Measurements from ENCODE around the gene OSBPL7. TPM values are rescaled to one million over a fixed set of nuclear protein-coding genes. Genes with fewer than 3 reads are reported as not detected.
A peak's percentile ranks its signal among the peaks of the same experiment; 100 is the strongest.

The OSBPL7 gene, protein sequence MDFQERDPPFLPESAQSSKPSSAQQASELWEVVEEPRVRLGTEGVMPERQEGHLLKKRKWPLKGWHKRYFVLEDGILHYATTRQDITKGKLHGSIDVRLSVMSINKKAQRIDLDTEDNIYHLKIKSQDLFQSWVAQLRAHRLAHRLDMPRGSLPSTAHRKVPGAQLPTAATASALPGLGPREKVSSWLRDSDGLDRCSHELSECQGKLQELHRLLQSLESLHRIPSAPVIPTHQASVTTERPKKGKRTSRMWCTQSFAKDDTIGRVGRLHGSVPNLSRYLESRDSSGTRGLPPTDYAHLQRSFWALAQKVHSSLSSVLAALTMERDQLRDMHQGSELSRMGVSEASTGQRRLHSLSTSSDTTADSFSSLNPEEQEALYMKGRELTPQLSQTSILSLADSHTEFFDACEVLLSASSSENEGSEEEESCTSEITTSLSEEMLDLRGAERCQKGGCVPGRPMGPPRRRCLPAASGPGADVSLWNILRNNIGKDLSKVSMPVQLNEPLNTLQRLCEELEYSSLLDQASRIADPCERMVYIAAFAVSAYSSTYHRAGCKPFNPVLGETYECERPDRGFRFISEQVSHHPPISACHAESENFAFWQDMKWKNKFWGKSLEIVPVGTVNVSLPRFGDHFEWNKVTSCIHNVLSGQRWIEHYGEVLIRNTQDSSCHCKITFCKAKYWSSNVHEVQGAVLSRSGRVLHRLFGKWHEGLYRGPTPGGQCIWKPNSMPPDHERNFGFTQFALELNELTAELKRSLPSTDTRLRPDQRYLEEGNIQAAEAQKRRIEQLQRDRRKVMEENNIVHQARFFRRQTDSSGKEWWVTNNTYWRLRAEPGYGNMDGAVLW
- total RNA-seq (10 to 100 TPM; 46.5 to 50.4 TPM), polyA plus RNA-seq (1 to 10 TPM; 1.6 to 7.9 TPM)

DNA sequence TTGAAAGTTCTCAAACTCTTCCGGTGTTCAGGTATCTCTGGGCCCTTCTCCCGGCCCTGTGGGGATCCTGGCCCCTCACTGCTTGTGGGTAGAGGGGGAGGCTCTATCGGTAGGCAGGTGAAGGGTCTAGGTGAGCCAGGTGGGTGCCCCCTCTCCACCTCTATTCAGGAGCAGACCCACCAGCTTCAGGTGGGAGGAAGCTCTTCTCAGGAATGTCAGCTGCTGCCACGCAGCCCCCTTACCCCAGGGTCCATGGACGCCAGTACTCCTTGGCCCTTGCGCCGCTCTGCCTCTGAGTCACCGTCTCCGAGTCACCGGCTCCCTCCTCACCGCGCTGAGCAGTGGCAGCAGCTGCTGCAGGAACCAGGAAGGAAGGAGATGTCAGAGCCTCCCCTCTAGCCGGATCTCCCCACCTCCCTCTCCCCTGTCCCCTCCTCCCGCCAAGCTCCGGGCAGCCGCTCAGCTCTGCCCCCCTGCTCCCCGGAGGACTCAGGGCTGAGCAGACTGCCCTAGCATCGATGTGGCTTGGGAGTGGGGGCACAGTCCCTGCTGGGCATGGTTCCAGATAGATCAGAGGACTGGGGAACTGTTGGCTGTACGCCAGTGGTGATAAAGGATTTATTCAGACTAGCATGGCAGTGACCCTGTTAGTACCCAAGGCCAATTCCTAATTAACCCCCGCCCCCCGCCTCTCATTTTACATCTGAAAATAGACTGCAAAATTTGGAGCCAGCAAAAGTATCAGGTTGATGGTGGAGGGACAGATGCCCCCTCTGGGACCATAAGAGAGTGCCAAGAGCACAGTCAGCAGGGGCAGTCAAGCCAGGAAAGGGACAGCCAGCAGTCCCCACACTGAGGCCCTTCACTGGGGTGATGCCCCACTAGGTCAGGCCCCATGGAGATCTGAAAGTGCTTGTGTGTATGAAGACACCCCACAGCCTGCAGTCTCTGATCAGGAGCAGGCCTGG is at the start of gene OSBPL7:
Gene OSBPL7, minus strand, starts transcription at position 371 of the 968 bp plus-strand sequence. CDS start 1,516 bp downstream, outside the sequence.
- no peaks in the 10 kb centered on the region for H3K9me3 ChIP-seq (ENCODE audit: control insufficient read depth in 1 of 2, low read length in 2 of 2)

DNA sequence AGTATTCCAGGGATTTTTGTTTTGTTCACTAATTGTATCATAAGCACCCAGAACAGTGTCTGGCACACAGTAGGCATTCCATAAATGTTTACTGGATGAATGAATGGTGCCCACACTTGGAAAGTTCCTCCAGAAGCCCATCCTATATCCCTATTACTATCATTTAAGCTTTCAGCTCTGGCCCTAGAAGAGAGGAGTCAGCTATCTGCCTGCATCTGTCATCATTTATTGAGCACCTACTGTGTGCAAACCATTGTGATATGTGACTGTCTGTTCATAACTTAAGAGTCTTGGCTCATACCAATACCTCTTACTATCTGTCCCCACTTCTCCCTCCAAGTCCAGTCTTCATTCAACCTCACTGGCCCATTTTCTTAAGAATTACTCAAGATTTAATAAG is 49.5 kb upstream of the OSBPL7 start:
- Histone ChIP-seq H3K27me3 (ENCODE audit: insufficient read depth, low read length) (no peaks in the 10 kb centered on the region), H3K4me1 (ENCODE audit: insufficient read depth, low read length) (no peaks in the 10 kb centered on the region), H3K4me3 (ENCODE audit: low read length in 2 of 2) (no peak overlapping the region), H3K27ac (ENCODE audit: low read depth, low read length) (no peak overlapping the region), H3K9me3 (ENCODE audit: control insufficient read depth in 1 of 2, low read length in 2 of 2) (no peaks in the 10 kb centered on the region), H3K36me3 (ENCODE audit: insufficient read depth, low read length) (no peaks in the 10 kb centered on the region)
- Mint-ChIP-seq H3K27me3 (peaks cover 34 to 38% of the 10 kb centered on the region in 2 donors), H3K4me3 (no peak overlapping the region), H3K36me3 (no peaks in the 10 kb centered on the region), H3K27ac (no peak overlapping the region), H3K4me1 (peaks cover 0 to 1% (median 0%) of the 10 kb centered on the region in 4 donors), H3K9me3 (peaks cover 0 to 1% (median 0%) of the 10 kb centered on the region in 8 donors)
- intact Hi-C loops (cut with micrococcal nuclease): no loop called here
- DNase-seq: no peak
- ChIA-PET CTCF (ENCODE audit: partially characterized antibody) (no interaction called here), POLR2A (ENCODE audit: partially characterized antibody) (no interaction called here)

More for the DNA sequence above, at the start of gene OSBPL7:
- H3K9me3 Mint-ChIP-seq: peaks cover 0 to 3% (median 0%) of the 10 kb centered on the region in 8 donors
- intact Hi-C loops (cut with micrococcal nuclease): loop anchor here (1.0 to 10.0 kb wide), 2 partner anchors 10 to 757 kb away; partner anchors contain the start of genes LRRC46 and MRPL10
- Histone ChIP-seq H3K36me3 (ENCODE audit: insufficient read depth, low read length) (peaks cover 51% of the 10 kb centered on the region), H3K27me3 (ENCODE audit: insufficient read depth, low read length) (no peaks in the 10 kb centered on the region), H3K4me1 (ENCODE audit: insufficient read depth, low read length) (peaks cover 25% of the 10 kb centered on the region), H3K4me3 (ENCODE audit: low read length in 2 of 2) (peak within 1 kb of the TSS; percentile 90 to 93), H3K27ac (ENCODE audit: low read depth, low read length) (peak within 1 kb of the TSS; percentile 69)
- no peaks in the 10 kb centered on the region for H3K27me3 Mint-ChIP-seq
- peaks cover 12 to 26% (median 21%) of the 10 kb centered on the region in 4 donors for H3K4me1 Mint-ChIP-seq
- ChIA-PET POLR2A (ENCODE audit: partially characterized antibody) (interaction anchor here (0.7 to 3.4 kb wide), 11 partner anchors 9 to 172 kb away, joined by 3 to 57 read pairs (median 5); partner anchors contain the start of genes KPNB1, LRRC46, MRPL10 and PNPO), CTCF (ENCODE audit: partially characterized antibody) (interaction anchor here (0.7 to 3.4 kb wide), 4 partner anchors 9 to 74 kb away, joined by 3 to 22 read pairs (median 5); partner anchors contain the start of genes LRRC46, MRPL10, SCRN2 and SP2)
- peak within 1 kb of the TSS; percentile 94 to 99 (median 97) for H3K4me3 Mint-ChIP-seq
- peak; percentile 72 to 88 (median 76) for DNase-seq
- peak within 1 kb of the TSS; percentile 86 to 98 (median 96) for H3K27ac Mint-ChIP-seq
- peaks cover 27 to 61% of the 10 kb centered on the region in 2 donors for H3K36me3 Mint-ChIP-seq

DNA sequence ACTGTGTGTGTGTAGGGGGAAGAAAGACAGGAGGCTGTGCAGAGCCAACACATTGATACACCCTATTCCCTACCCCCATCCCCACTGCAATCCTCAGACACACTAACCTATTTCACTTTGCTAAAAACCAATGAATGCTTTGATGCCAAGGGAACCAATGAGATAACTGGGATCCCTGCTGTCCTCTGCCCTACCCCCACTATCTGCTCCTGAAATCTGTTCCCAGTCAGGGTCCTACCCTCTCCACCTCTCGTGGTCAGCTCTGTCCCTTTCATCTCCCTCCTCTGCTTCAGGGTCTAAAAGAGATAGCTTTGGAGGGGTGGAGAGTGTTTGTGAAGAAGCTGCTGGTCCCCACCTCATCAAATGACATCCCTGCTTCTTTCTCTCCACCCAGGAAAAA is 48.5 kb upstream of the OSBPL7 start:
- ChIA-PET CTCF (ENCODE audit: partially characterized antibody) (no interaction called here), POLR2A (ENCODE audit: partially characterized antibody) (no interaction called here)
- DNase-seq: no peak
- Histone ChIP-seq H3K36me3 (ENCODE audit: insufficient read depth, low read length) (no peaks in the 10 kb centered on the region), H3K9me3 (ENCODE audit: control insufficient read depth in 1 of 2, low read length in 2 of 2) (no peaks in the 10 kb centered on the region), H3K4me3 (ENCODE audit: low read length in 2 of 2) (no peak overlapping the region), H3K27me3 (ENCODE audit: insufficient read depth, low read length) (no peaks in the 10 kb centered on the region), H3K27ac (ENCODE audit: low read depth, low read length) (no peak overlapping the region), H3K4me1 (ENCODE audit: insufficient read depth, low read length) (peaks cover 3% of the 10 kb centered on the region)
- intact Hi-C loops (cut with micrococcal nuclease): no loop called here
- H3K36me3 Mint-ChIP-seq: no peaks in the 10 kb centered on the region
- no peak overlapping the region for H3K27ac Mint-ChIP-seq
- peaks cover 0 to 1% (median 0%) of the 10 kb centered on the region in 8 donors for H3K9me3 Mint-ChIP-seq
- H3K27me3 Mint-ChIP-seq: peaks cover 30 to 33% of the 10 kb centered on the region in 2 donors
- H3K4me1 Mint-ChIP-seq: peaks cover 0 to 4% (median 2%) of the 10 kb centered on the region in 4 donors
- H3K4me3 Mint-ChIP-seq: no peak overlapping the region

DNA sequence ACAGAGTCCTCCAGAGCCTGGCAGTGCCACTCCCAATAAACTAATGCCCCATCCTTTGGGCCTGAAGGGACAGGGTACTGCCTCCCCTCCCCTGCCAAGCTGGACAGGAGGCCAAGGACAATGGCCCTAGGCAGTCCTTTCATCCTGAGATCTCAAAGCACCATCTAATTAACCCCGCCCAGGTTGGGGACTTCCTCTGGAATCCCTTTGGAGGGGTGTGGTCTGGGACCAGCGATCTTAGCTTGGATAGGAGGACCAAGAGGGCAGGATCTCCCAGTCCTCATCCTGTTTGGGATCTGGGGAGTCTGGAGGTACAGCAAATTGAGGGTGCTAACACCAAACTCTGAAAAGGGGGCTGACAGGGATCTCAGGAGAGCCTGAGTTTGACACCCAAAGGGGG is 47.5 kb upstream of the OSBPL7 start:
- no peaks in the 10 kb centered on the region for H3K36me3 ChIP-seq (ENCODE audit: insufficient read depth, low read length)
- H3K27ac ChIP-seq (ENCODE audit: low read depth, low read length): no peak overlapping the region
- H3K9me3 ChIP-seq (ENCODE audit: control insufficient read depth in 1 of 2, low read length in 2 of 2): no peaks in the 10 kb centered on the region
- POLR2A ChIA-PET (ENCODE audit: partially characterized antibody): no interaction called here
- Mint-ChIP-seq H3K4me1 (peaks cover 0 to 10% (median 6%) of the 10 kb centered on the region in 4 donors), H3K36me3 (no peaks in the 10 kb centered on the region), H3K9me3 (peaks cover 0 to 1% (median 0%) of the 10 kb centered on the region in 8 donors), H3K4me3 (no peak overlapping the region), H3K27ac (no peak overlapping the region), H3K27me3 (peaks cover 26 to 32% of the 10 kb centered on the region in 2 donors)
- H3K4me1 ChIP-seq (ENCODE audit: insufficient read depth, low read length): peaks cover 9% of the 10 kb centered on the region
- H3K27me3 ChIP-seq (ENCODE audit: insufficient read depth, low read length): no peaks in the 10 kb centered on the region
- no peak overlapping the region for H3K4me3 ChIP-seq (ENCODE audit: low read length in 2 of 2)
- DNase-seq: no peak
- intact Hi-C loops (cut with micrococcal nuclease): no loop called here
- CTCF ChIA-PET (ENCODE audit: partially characterized antibody): no interaction called here

DNA sequence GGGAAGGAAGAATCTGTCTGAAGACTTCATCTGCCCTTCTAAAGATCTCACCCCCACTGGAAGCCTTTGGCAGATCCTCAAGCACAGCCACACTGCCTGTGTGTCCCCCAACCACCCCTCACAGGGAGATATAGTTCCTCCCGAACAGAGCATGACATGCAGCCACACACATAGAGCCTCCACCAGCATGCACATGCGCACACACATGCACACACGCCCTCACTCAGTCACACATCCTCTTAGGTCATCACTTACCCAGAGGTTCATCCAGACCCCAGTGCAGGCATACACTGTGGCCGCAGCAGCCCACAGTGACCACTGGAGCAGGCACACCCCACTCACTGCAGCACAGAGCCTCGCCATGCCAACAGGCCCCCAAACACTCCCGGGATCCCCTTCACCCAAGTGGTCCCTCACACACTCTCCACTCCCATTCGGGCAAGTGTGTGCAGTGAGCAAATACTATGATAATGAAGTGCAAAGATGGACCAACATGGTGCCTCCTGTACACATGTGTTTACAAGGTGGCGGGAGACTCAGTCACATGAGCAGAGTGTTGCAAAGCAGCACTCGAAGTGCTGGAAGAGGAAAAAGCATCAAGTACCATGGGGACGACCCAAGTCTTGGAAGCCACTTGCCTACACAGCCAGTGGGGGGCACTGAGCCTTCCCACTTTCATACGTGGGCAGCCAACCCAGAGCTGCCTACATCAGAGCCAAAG is 46.4 kb upstream of the OSBPL7 start:
- no peak overlapping the region for H3K27ac Mint-ChIP-seq
- no peaks in the 10 kb centered on the region for H3K9me3 Mint-ChIP-seq

DNA sequence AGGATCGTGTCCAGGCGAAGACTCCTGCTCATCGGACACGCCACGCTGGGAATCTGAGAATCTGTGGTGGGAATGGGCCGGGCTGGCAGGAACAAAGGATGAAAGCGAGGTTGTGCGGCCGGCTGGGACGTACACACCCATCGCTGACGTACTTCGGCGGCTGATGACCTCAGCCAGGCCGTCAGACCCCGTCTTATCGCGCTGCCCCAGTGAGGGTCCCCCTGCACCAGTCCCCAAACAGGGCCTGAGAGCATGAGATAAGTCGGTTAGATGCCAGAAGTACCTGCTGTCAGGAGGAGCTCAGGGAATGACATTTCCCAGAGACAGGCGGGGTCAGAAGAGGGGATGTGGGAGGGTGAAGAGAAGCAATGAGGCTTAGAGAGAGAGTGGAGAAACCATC is 45.3 kb upstream of the OSBPL7 start:
- H3K4me3 Mint-ChIP-seq: no peak overlapping the region
- peaks cover 0 to 18% (median 14%) of the 10 kb centered on the region in 4 donors for H3K4me1 Mint-ChIP-seq
- no peaks in the 10 kb centered on the region for H3K36me3 Mint-ChIP-seq
- Histone ChIP-seq H3K9me3 (ENCODE audit: control insufficient read depth in 1 of 2, low read length in 2 of 2) (no peaks in the 10 kb centered on the region), H3K4me3 (ENCODE audit: low read length in 2 of 2) (no peak overlapping the region), H3K36me3 (ENCODE audit: insufficient read depth, low read length) (no peaks in the 10 kb centered on the region), H3K27me3 (ENCODE audit: insufficient read depth, low read length) (no peaks in the 10 kb centered on the region), H3K27ac (ENCODE audit: low read depth, low read length) (no peak overlapping the region), H3K4me1 (ENCODE audit: insufficient read depth, low read length) (peaks cover 18% of the 10 kb centered on the region)
- H3K9me3 Mint-ChIP-seq: no peaks in the 10 kb centered on the region
- no peak overlapping the region for H3K27ac Mint-ChIP-seq
- intact Hi-C loops (cut with micrococcal nuclease): no loop called here
- ChIA-PET POLR2A (ENCODE audit: partially characterized antibody) (interaction anchor here (0.6 kb wide), 1 partner anchor 29 kb away, joined by 3 read pairs; no protein-coding TSS in a partner anchor), CTCF (ENCODE audit: partially characterized antibody) (no interaction called here)
- no peak for DNase-seq
- H3K27me3 Mint-ChIP-seq: peaks cover 17 to 22% of the 10 kb centered on the region in 2 donors

More for the DNA sequence above, 46.4 kb upstream of the OSBPL7 start:
- Mint-ChIP-seq H3K36me3 (no peaks in the 10 kb centered on the region), H3K27me3 (peaks cover 20 to 24% of the 10 kb centered on the region in 2 donors), H3K4me3 (no peak overlapping the region), H3K4me1 (peaks cover 0 to 12% (median 8%) of the 10 kb centered on the region in 4 donors)
- Histone ChIP-seq H3K9me3 (ENCODE audit: control insufficient read depth in 1 of 2, low read length in 2 of 2) (no peaks in the 10 kb centered on the region), H3K27ac (ENCODE audit: low read depth, low read length) (no peak overlapping the region), H3K4me3 (ENCODE audit: low read length in 2 of 2) (no peak overlapping the region), H3K4me1 (ENCODE audit: insufficient read depth, low read length) (peaks cover 11% of the 10 kb centered on the region), H3K36me3 (ENCODE audit: insufficient read depth, low read length) (no peaks in the 10 kb centered on the region), H3K27me3 (ENCODE audit: insufficient read depth, low read length) (no peaks in the 10 kb centered on the region)
- intact Hi-C loops (cut with micrococcal nuclease): no loop called here
- ChIA-PET POLR2A (ENCODE audit: partially characterized antibody) (no interaction called here), CTCF (ENCODE audit: partially characterized antibody) (no interaction called here)
- no peak for DNase-seq
